HepG2 (cell line): ENCODE results near the gene SEMA4A. TPM values are rescaled to one million over a fixed set of nuclear protein-coding genes. Genes with fewer than 3 reads are reported as not detected.

Source experiments
- BCL6 ChIP-seq: IDR thresholded peaks from 2 replicates; pipeline ENCODE4 v1.6.1; 2016; ENCODE audit warnings: missing genetic modification reagents, missing compliant biosample characterization
- EEA1 ChIP-seq: sonication (generic); formaldehyde crosslinking; IDR thresholded peaks from 2 replicates; pipeline ENCODE4 v1.5.1; 2020; ENCODE audit warnings: mild to moderate bottlenecking, missing genetic modification reagents, borderline replicate concordance
- HMG20B ChIP-seq: conservative IDR thresholded peaks from 2 replicates; pipeline ENCODE4 v1.6.1; 2016; ENCODE audit warnings: missing genetic modification reagents, missing compliant biosample characterization
- IRX3 ChIP-seq: sonication (generic); formaldehyde crosslinking; IDR thresholded peaks from 2 replicates; pipeline ENCODE4 v1.8.1; 2023; ENCODE audit warnings: mild to moderate bottlenecking, low read depth, missing genetic modification reagents, borderline replicate concordance
- NCOA2 ChIP-seq: sonication (generic); formaldehyde crosslinking; IDR thresholded peaks from 2 replicates; pipeline ENCODE4 v1.8.0; 2022; ENCODE audit warnings: inconsistent platforms
- SP5 ChIP-seq: IDR thresholded peaks from 2 replicates; pipeline ENCODE4 v1.6.1; 2016; ENCODE audit warnings: low read depth, borderline replicate concordance
- THAP11 ChIP-seq: IDR thresholded peaks from 2 replicates; pipeline ENCODE4 v1.6.1; 2016; ENCODE audit warnings: missing biosample characterization, missing genetic modification reagents
- ZC3H13 ChIP-seq: sonication (generic); formaldehyde crosslinking; IDR thresholded peaks from 2 replicates; pipeline ENCODE4 v1.8.1; 2023; ENCODE audit warnings: mild to moderate bottlenecking, missing genetic modification reagents, moderate library complexity
- ZKSCAN1 ChIP-seq: fragments of 150-350 bp; IDR thresholded peaks from 2 replicates; pipeline ENCODE4 v1.6.1; 2014; ENCODE audit warnings: low read length
- ZNF547 ChIP-seq: sonication (generic); formaldehyde crosslinking; IDR thresholded peaks from 2 replicates; pipeline ENCODE4 v1.5.1; 2020; ENCODE audit warnings: mild to moderate bottlenecking, missing genetic modification reagents
- ZNF772 ChIP-seq: sonication (generic); formaldehyde crosslinking; IDR thresholded peaks from 2 replicates; pipeline ENCODE4 v1.5.0; 2020; ENCODE audit warnings: mild to moderate bottlenecking, missing genetic modification reagents
- polyA plus RNA-seq, 8 experiments: library from polyadenylated mRNA; depleted of rRNA in 3 of 8; stranded (reverse) in 7 of 8; unstranded in 1 of 8; fragments of >200 nt; fragmentation: Illumina TruSeq in 4 of 8; extraction: Trizol in 4 of 8; gene quantifications; 2 replicates each; pipeline versions ENCODE4 v1.2.1 to v1.2.3, GENCODE V29; 2011 to 2016; ENCODE audit warnings: low read depth in 4 of 8, missing spikeins in 1 of 8, mixed read lengths in 1 of 8; ENCODE audit not compliant: insufficient read depth in 1 of 8
- total RNA-seq, 5 experiments: library from RNA; depleted of rRNA; stranded (reverse); fragments of >200 nt; fragmentation: Illumina TruSeq; extraction: Trizol; gene quantifications; 2 replicates each; pipeline ENCODE4 v1.2.3, GENCODE V29; 2016; ENCODE audit warnings: low read depth in 1 of 5
- TF ChIP-seq, protein P1 (sequence below): sonication (generic); formaldehyde crosslinking; IDR thresholded peaks from 2 replicates; pipeline ENCODE4 v1.5.0; 2020; ENCODE audit warnings: mild to moderate bottlenecking, missing genetic modification reagents, borderline replicate concordance
- TF ChIP-seq, protein P2 (sequence below): sonication (generic); formaldehyde crosslinking; IDR thresholded peaks from 2 replicates; pipeline ENCODE4 v1.8.0; 2022; ENCODE audit warnings: low read depth, missing genetic modification reagents
- TF ChIP-seq, protein P3 (sequence below): sonication (generic); formaldehyde crosslinking; IDR thresholded peaks from 2 replicates; pipeline ENCODE4 v1.4.0; 2020; ENCODE audit warnings: mild to moderate bottlenecking, missing genetic modification reagents
- TF ChIP-seq, protein P4 (sequence below): sonication (generic); formaldehyde crosslinking; IDR thresholded peaks from 2 replicates; pipeline ENCODE4 v1.8.1; 2023; ENCODE audit warnings: mild to moderate bottlenecking, inconsistent platforms, moderate library complexity, missing genetic modification reagents, borderline replicate concordance

SEMA4A gene
- total and polyA plus RNA-seq, 2 of the 13 experiments (the other 11 are each of a cell fraction or from before 2014, with no cell fraction given): 0.09 to 0.20 TPM

DNA sequence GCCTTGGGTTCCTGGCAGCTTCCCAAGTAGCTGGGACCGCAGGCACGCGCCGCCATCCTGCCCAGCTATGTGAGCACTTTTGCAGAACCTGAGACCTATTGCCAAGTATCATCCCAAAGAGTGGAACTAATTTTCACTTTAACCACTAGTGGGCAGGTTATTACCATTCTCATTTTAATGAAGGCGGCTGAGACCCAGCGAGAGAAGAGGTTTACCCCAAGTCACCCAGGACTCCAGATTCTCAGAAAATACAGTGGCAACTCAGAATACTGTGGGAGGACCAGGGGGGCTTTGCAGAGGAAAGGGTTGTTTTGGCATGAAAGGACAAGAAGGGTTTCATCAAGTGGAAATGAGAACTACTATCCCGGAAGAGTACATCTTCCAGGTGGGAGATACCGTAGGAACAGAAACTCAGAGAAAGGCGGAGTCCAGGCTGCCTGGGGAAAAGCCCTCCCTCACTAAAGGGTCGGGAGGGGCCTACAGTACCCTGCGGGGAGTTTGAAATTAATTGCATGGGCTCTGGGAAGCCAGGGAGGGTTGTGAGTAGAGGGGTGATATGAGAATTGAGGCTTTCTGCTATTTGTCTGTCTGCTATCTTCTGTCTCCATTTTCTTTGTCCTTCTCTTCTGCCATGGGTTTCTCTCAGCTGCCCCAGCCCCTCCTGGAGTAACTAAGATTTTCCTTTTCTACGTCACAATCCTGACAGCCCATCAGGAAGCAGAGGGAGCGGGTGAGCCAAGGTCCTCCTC lies 7.2 kb upstream of the SEMA4A start (continued):
- TF ChIP-seq, protein P1, sequence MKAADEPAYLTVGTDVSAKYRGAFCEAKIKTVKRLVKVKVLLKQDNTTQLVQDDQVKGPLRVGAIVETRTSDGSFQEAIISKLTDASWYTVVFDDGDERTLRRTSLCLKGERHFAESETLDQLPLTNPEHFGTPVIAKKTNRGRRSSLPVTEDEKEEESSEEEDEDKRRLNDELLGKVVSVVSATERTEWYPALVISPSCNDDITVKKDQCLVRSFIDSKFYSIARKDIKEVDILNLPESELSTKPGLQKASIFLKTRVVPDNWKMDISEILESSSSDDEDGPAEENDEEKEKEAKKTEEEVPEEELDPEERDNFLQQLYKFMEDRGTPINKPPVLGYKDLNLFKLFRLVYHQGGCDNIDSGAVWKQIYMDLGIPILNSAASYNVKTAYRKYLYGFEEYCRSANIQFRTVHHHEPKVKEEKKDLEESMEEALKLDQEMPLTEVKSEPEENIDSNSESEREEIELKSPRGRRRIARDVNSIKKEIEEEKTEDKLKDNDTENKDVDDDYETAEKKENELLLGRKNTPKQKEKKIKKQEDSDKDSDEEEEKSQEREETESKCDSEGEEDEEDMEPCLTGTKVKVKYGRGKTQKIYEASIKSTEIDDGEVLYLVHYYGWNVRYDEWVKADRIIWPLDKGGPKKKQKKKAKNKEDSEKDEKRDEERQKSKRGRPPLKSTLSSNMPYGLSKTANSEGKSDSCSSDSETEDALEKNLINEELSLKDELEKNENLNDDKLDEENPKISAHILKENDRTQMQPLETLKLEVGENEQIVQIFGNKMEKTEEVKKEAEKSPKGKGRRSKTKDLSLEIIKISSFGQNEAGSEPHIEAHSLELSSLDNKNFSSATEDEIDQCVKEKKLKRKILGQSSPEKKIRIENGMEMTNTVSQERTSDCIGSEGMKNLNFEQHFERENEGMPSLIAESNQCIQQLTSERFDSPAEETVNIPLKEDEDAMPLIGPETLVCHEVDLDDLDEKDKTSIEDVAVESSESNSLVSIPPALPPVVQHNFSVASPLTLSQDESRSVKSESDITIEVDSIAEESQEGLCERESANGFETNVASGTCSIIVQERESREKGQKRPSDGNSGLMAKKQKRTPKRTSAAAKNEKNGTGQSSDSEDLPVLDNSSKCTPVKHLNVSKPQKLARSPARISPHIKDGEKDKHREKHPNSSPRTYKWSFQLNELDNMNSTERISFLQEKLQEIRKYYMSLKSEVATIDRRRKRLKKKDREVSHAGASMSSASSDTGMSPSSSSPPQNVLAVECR: peak; percentile 31; the same call in 1 of the 2 replicates
- TF ChIP-seq HMG20B (CRISPR knock-in tag): no peak
- TF ChIP-seq, protein P2, sequence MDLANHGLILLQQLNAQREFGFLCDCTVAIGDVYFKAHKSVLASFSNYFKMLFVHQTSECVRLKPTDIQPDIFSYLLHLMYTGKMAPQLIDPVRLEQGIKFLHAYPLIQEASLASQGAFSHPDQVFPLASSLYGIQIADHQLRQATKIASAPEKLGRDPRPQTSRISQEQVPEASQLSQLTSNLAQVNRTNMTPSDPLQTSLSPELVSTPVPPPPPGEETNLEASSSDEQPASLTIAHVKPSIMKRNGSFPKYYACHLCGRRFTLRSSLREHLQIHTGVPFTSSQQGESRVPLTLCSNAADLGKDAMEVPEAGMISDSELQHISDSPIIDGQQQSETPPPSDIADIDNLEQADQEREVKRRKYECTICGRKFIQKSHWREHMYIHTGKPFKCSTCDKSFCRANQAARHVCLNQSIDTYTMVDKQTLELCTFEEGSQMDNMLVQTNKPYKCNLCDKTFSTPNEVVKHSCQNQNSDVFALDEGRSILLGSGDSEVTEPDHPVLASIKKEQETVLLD (CRISPR knock-in tag): no peak
- TF ChIP-seq, protein P3, sequence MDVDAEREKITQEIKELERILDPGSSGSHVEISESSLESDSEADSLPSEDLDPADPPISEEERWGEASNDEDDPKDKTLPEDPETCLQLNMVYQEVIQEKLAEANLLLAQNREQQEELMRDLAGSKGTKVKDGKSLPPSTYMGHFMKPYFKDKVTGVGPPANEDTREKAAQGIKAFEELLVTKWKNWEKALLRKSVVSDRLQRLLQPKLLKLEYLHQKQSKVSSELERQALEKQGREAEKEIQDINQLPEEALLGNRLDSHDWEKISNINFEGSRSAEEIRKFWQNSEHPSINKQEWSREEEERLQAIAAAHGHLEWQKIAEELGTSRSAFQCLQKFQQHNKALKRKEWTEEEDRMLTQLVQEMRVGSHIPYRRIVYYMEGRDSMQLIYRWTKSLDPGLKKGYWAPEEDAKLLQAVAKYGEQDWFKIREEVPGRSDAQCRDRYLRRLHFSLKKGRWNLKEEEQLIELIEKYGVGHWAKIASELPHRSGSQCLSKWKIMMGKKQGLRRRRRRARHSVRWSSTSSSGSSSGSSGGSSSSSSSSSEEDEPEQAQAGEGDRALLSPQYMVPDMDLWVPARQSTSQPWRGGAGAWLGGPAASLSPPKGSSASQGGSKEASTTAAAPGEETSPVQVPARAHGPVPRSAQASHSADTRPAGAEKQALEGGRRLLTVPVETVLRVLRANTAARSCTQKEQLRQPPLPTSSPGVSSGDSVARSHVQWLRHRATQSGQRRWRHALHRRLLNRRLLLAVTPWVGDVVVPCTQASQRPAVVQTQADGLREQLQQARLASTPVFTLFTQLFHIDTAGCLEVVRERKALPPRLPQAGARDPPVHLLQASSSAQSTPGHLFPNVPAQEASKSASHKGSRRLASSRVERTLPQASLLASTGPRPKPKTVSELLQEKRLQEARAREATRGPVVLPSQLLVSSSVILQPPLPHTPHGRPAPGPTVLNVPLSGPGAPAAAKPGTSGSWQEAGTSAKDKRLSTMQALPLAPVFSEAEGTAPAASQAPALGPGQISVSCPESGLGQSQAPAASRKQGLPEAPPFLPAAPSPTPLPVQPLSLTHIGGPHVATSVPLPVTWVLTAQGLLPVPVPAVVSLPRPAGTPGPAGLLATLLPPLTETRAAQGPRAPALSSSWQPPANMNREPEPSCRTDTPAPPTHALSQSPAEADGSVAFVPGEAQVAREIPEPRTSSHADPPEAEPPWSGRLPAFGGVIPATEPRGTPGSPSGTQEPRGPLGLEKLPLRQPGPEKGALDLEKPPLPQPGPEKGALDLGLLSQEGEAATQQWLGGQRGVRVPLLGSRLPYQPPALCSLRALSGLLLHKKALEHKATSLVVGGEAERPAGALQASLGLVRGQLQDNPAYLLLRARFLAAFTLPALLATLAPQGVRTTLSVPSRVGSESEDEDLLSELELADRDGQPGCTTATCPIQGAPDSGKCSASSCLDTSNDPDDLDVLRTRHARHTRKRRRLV (CRISPR knock-in tag): 0 out of 2 replicates have a peak, but pooled peaks have one; percentile 51
- 0 out of 2 replicates have a peak, but pooled peaks have one; percentile 11 for TF ChIP-seq NCOA2 (CRISPR knock-in tag)
- no peak for TF ChIP-seq ZC3H13 (CRISPR knock-in tag)
- no peak for TF ChIP-seq EEA1 (CRISPR knock-in tag)
- TF ChIP-seq BCL6 (CRISPR knock-in tag): peak; percentile 48
- TF ChIP-seq ZKSCAN1: no peak
- no peak for TF ChIP-seq IRX3 (CRISPR knock-in tag)
- TF ChIP-seq ZNF547: no peak
- peak; percentile 41; the same call in 1 of the 2 replicates for TF ChIP-seq THAP11 (CRISPR knock-in tag)
- TF ChIP-seq, protein P4, sequence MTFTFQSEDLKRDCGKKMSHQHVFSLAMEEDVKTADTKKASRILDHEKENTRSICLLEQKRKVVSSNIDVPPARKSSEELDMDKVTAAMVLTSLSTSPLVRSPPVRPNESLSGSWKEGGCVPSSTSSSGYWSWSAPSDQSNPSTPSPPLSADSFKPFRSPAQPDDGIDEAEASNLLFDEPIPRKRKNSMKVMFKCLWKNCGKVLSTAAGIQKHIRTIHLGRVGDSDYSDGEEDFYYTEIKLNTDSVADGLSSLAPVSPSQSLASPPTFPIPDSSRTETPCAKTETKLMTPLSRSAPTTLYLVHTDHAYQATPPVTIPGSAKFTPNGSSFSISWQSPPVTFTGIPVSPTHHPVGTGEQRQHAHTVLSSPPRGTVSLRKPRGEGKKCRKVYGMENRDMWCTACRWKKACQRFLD (CRISPR knock-in tag): no peak
- TF ChIP-seq ZNF772 (CRISPR knock-in tag): peak; percentile 54; the same call in 1 of the 2 replicates
- TF ChIP-seq SP5 (CRISPR knock-in tag): no peak
